ENCODE data around the gene WNT7B. TPM values are rescaled to one million over a fixed set of nuclear protein-coding genes. Genes with fewer than 3 reads are reported as not detected.

Gene WNT7B
- total and polyA plus RNA-seq, 2 experiments from 2014 or later, result 0.10 TPM; not detected in 1

DNA sequence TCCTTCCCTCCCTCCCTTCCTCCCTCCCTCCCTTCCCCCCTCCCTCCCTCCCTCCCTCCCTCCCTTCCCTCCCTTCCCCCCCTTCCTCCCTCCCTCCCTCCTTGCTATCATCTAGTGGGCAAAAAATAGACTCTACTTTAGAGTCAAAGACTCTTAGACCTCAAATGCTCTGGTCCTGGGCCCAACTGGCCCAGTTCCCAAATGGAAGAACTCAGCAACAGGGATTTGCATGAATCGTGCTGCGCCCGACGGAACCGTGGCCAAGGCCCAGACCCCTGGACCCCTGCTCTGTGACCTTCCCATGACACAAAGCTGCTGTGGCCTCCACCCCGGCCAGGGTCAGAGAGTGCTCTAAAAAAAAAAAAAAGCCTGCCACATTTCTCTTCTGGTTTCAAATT lies 97.4 kb downstream of the WNT7B start:
- TF ChIP-seq, protein P1, sequence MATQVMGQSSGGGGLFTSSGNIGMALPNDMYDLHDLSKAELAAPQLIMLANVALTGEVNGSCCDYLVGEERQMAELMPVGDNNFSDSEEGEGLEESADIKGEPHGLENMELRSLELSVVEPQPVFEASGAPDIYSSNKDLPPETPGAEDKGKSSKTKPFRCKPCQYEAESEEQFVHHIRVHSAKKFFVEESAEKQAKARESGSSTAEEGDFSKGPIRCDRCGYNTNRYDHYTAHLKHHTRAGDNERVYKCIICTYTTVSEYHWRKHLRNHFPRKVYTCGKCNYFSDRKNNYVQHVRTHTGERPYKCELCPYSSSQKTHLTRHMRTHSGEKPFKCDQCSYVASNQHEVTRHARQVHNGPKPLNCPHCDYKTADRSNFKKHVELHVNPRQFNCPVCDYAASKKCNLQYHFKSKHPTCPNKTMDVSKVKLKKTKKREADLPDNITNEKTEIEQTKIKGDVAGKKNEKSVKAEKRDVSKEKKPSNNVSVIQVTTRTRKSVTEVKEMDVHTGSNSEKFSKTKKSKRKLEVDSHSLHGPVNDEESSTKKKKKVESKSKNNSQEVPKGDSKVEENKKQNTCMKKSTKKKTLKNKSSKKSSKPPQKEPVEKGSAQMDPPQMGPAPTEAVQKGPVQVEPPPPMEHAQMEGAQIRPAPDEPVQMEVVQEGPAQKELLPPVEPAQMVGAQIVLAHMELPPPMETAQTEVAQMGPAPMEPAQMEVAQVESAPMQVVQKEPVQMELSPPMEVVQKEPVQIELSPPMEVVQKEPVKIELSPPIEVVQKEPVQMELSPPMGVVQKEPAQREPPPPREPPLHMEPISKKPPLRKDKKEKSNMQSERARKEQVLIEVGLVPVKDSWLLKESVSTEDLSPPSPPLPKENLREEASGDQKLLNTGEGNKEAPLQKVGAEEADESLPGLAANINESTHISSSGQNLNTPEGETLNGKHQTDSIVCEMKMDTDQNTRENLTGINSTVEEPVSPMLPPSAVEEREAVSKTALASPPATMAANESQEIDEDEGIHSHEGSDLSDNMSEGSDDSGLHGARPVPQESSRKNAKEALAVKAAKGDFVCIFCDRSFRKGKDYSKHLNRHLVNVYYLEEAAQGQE (IDR thresholded peaks at IDR 0.05; ENCODE audit: unreplicated experiment), result no peak
- TF ChIP-seq EZH2phosphoT487 (IDR thresholded peaks at IDR 0.05; ENCODE audit: unreplicated experiment) (no peak), POLR2AphosphoS5 (IDR thresholded peaks at IDR 0.05; ENCODE audit: low read depth) (no peak), NANOG (IDR thresholded peaks at IDR 0.05; ENCODE audit: borderline replicate concordance) (no peak), JUNB (IDR thresholded peaks at IDR 0.05; ENCODE audit: unreplicated experiment) (no peak), ZNF114 (CRISPR knock-in tag; IDR thresholded peaks at IDR 0.05) (no peak), ZNF331 (CRISPR knock-in tag; IDR thresholded peaks at IDR 0.05; ENCODE audit: low read depth) (no peak), CREB1 (CRISPR knock-in tag; IDR thresholded peaks at IDR 0.05; ENCODE audit: low read depth) (no peak), STAT1 (IDR thresholded peaks at IDR 0.05; ENCODE audit: unreplicated experiment) (no peak), ZNF462 (CRISPR knock-in tag; IDR thresholded peaks at IDR 0.05) (no peak), EZH2 (IDR thresholded peaks at IDR 0.05; ENCODE audit: low read depth, unreplicated experiment) (no peak), CTCF (conservative IDR thresholded peaks at IDR 0.05; ENCODE audit: low read depth in 2 of 2) (no peak)
- TF ChIP-seq, protein P2, sequence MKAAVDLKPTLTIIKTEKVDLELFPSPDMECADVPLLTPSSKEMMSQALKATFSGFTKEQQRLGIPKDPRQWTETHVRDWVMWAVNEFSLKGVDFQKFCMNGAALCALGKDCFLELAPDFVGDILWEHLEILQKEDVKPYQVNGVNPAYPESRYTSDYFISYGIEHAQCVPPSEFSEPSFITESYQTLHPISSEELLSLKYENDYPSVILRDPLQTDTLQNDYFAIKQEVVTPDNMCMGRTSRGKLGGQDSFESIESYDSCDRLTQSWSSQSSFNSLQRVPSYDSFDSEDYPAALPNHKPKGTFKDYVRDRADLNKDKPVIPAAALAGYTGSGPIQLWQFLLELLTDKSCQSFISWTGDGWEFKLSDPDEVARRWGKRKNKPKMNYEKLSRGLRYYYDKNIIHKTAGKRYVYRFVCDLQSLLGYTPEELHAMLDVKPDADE (IDR thresholded peaks at IDR 0.05), result no peak
- peaks cover 37% of the 10 kb centered on the region for H3K27me3 Mint-ChIP-seq (ENCODE audit: insufficient read depth, low read depth, poor library complexity)
- Histone ChIP-seq H3K4me2 (no peak overlapping the region), H3K36me3 (ENCODE audit: insufficient read depth) (no peaks in the 10 kb centered on the region), H3K27ac (ENCODE audit: low read depth) (no peak overlapping the region), H3K4me3 (no peak overlapping the region), H3K79me2 (replicated peaks; ENCODE audit: insufficient read depth) (no peaks in the 10 kb centered on the region), H4K20me1 (replicated peaks; ENCODE audit: insufficient read depth) (no peaks in the 10 kb centered on the region), H3K9me2 (ENCODE audit: insufficient read depth) (no peaks in the 10 kb centered on the region), H3K4me1 (ENCODE audit: insufficient read depth) (peaks cover 9% of the 10 kb centered on the region; the same call in 1 of the 2 replicates), H2AFZ (no peak overlapping the region), H3K27me3 (ENCODE audit: insufficient read depth) (no peaks in the 10 kb centered on the region), H3F3A (replicated peaks; ENCODE audit: low read depth) (no peaks in the 10 kb centered on the region)
- no peak overlapping the region for H3K27ac Mint-ChIP-seq
- ATAC-seq, result no peak
- no peak overlapping the region for H3K4me3 Mint-ChIP-seq
- peaks cover 21% of the 10 kb centered on the region for H3K4me1 Mint-ChIP-seq
- no peaks in the 10 kb centered on the region for H3K36me3 Mint-ChIP-seq (ENCODE audit: low read depth)
- H3K9me3 Mint-ChIP-seq, result no peaks in the 10 kb centered on the region
- no peak for DNase-seq (ENCODE audit: low spot score)

Measured in GM23338 (cell line).